ENCODE results near the gene AGBL3.
"Not testable (repeated sequence)": the region's sequence is repeated elsewhere in the genome, so short reads cannot be mapped to it uniquely, and the experiment has no call there.

Gene AGBL3

GRCh38 chr7:134981645-134982044 lies 4.7 kb upstream of the AGBL3 start:
- H3K9me3 ChIP-seq (ENCODE audit: control insufficient read depth, low read length); H3K36me3 ChIP-seq (ENCODE audit: control insufficient read depth, insufficient read depth, low read length); H3K4me3 ChIP-seq (ENCODE audit: low read length); H3K9ac ChIP-seq (ENCODE audit: low read length); H3K27me3 ChIP-seq (ENCODE audit: control insufficient read depth, insufficient read depth, low read length); H3K4me1 ChIP-seq (ENCODE audit: control insufficient read depth, insufficient read depth, low read length): not testable (repeated sequence)

- H3K36me3 ChIP-seq (ENCODE audit: control insufficient read depth, insufficient read depth, low read length) = no peaks in the 10 kb centered on the region
- H3K9ac ChIP-seq (ENCODE audit: low read length) = peak overlapping the region; percentile 66
- peak overlapping the region; percentile 66 for H3K4me3 ChIP-seq (ENCODE audit: low read length)
- H3K27me3 ChIP-seq (ENCODE audit: control insufficient read depth, insufficient read depth, low read length) = no peaks in the 10 kb centered on the region
- peaks cover 4% of the 10 kb centered on the region for H3K4me1 ChIP-seq (ENCODE audit: control insufficient read depth, insufficient read depth, low read length)
- no peaks in the 10 kb centered on the region for H3K9me3 ChIP-seq (ENCODE audit: control insufficient read depth, low read length)
Measured at GRCh38 chr7:134985894-134986362, 380 bp upstream of the AGBL3 start.

- Histone ChIP-seq H3K9ac (ENCODE audit: low read length) (no peak overlapping the region), H3K4me1 (ENCODE audit: control insufficient read depth, insufficient read depth, low read length) (peaks cover 25% of the 10 kb centered on the region), H3K9me3 (ENCODE audit: control insufficient read depth, low read length) (no peaks in the 10 kb centered on the region), H3K36me3 (ENCODE audit: control insufficient read depth, insufficient read depth, low read length) (no peaks in the 10 kb centered on the region), H3K27me3 (ENCODE audit: control insufficient read depth, insufficient read depth, low read length) (no peaks in the 10 kb centered on the region), H3K4me3 (ENCODE audit: low read length) (no peak overlapping the region)
Measured at GRCh38 chr7:134988161-134988560, 1.9 kb downstream of the AGBL3 start.

GRCh38 chr7:134991469-134992339 lies 5.4 kb downstream of the AGBL3 start:
- H3K4me3 ChIP-seq (ENCODE audit: low read length) = no peak overlapping the region
- no peaks in the 10 kb centered on the region for H3K9me3 ChIP-seq (ENCODE audit: control insufficient read depth, low read length)
- H3K9ac ChIP-seq (ENCODE audit: low read length) = peak overlapping the region; percentile 22
- no peaks in the 10 kb centered on the region for H3K27me3 ChIP-seq (ENCODE audit: control insufficient read depth, insufficient read depth, low read length)
- no peaks in the 10 kb centered on the region for H3K36me3 ChIP-seq (ENCODE audit: control insufficient read depth, insufficient read depth, low read length)
- peaks cover 25% of the 10 kb centered on the region for H3K4me1 ChIP-seq (ENCODE audit: control insufficient read depth, insufficient read depth, low read length)

GRCh38 chr7:134992626-134993179 lies 6.4 kb downstream of the AGBL3 start:
- H3K4me1 ChIP-seq (ENCODE audit: control insufficient read depth, insufficient read depth, low read length) = peaks cover 25% of the 10 kb centered on the region
- no peak overlapping the region for H3K4me3 ChIP-seq (ENCODE audit: low read length)
- H3K9me3 ChIP-seq (ENCODE audit: control insufficient read depth, low read length) = no peaks in the 10 kb centered on the region
- no peaks in the 10 kb centered on the region for H3K27me3 ChIP-seq (ENCODE audit: control insufficient read depth, insufficient read depth, low read length)
- H3K36me3 ChIP-seq (ENCODE audit: control insufficient read depth, insufficient read depth, low read length) = no peaks in the 10 kb centered on the region
- H3K9ac ChIP-seq (ENCODE audit: low read length) = no peak overlapping the region

GRCh38 chr7:134993877-134994456 lies 7.7 kb downstream of the AGBL3 start:
- H3K27me3 ChIP-seq (ENCODE audit: control insufficient read depth, insufficient read depth, low read length) = no peaks in the 10 kb centered on the region
- no peak overlapping the region for H3K4me3 ChIP-seq (ENCODE audit: low read length)
- H3K36me3 ChIP-seq (ENCODE audit: control insufficient read depth, insufficient read depth, low read length) = no peaks in the 10 kb centered on the region
- no peaks in the 10 kb centered on the region for H3K9me3 ChIP-seq (ENCODE audit: control insufficient read depth, low read length)
- H3K4me1 ChIP-seq (ENCODE audit: control insufficient read depth, insufficient read depth, low read length) = peaks cover 25% of the 10 kb centered on the region
- no peak overlapping the region for H3K9ac ChIP-seq (ENCODE audit: low read length)

GRCh38 chr7:134995239-134996096 lies 9.2 kb downstream of the AGBL3 start:
- Histone ChIP-seq H3K4me1 (ENCODE audit: control insufficient read depth, insufficient read depth, low read length) (peaks cover 25% of the 10 kb centered on the region), H3K36me3 (ENCODE audit: control insufficient read depth, insufficient read depth, low read length) (no peaks in the 10 kb centered on the region)

GRCh38 chr7:134996097-134996550 lies 9.8 kb downstream of the AGBL3 start:
- no peak overlapping the region for H3K9ac ChIP-seq (ENCODE audit: low read length)
- no peaks in the 10 kb centered on the region for H3K27me3 ChIP-seq (ENCODE audit: control insufficient read depth, insufficient read depth, low read length)
- no peaks in the 10 kb centered on the region for H3K36me3 ChIP-seq (ENCODE audit: control insufficient read depth, insufficient read depth, low read length)
- peaks cover 19% of the 10 kb centered on the region for H3K4me1 ChIP-seq (ENCODE audit: control insufficient read depth, insufficient read depth, low read length)
- H3K4me3 ChIP-seq (ENCODE audit: low read length) = no peak overlapping the region
- H3K9me3 ChIP-seq (ENCODE audit: control insufficient read depth, low read length) = no peaks in the 10 kb centered on the region

More at GRCh38 chr7:134995239-134996096, 9.2 kb downstream of the AGBL3 start:
- H3K9me3 ChIP-seq (ENCODE audit: control insufficient read depth, low read length) = no peaks in the 10 kb centered on the region
- H3K4me3 ChIP-seq (ENCODE audit: low read length) = no peak overlapping the region
- no peak overlapping the region for H3K9ac ChIP-seq (ENCODE audit: low read length)
- H3K27me3 ChIP-seq (ENCODE audit: control insufficient read depth, insufficient read depth, low read length) = no peaks in the 10 kb centered on the region

- Histone ChIP-seq H3K4me1 (ENCODE audit: control insufficient read depth, insufficient read depth, low read length) (peaks cover 7% of the 10 kb centered on the region), H3K9ac (ENCODE audit: low read length) (no peak overlapping the region), H3K36me3 (ENCODE audit: control insufficient read depth, insufficient read depth, low read length) (no peaks in the 10 kb centered on the region), H3K27me3 (ENCODE audit: control insufficient read depth, insufficient read depth, low read length) (no peaks in the 10 kb centered on the region), H3K9me3 (ENCODE audit: control insufficient read depth, low read length) (no peaks in the 10 kb centered on the region), H3K4me3 (ENCODE audit: low read length) (no peak overlapping the region)
Measured at GRCh38 chr7:134997214-134997885, 11.0 kb downstream of the AGBL3 start.

GRCh38 chr7:134999136-134999535 lies 12.8 kb downstream of the AGBL3 start:
- no peaks in the 10 kb centered on the region for H3K36me3 ChIP-seq (ENCODE audit: control insufficient read depth, insufficient read depth, low read length)
- H3K4me3 ChIP-seq (ENCODE audit: low read length) = no peak overlapping the region
- H3K27me3 ChIP-seq (ENCODE audit: control insufficient read depth, insufficient read depth, low read length) = no peaks in the 10 kb centered on the region
- no peaks in the 10 kb centered on the region for H3K9me3 ChIP-seq (ENCODE audit: control insufficient read depth, low read length)
- H3K9ac ChIP-seq (ENCODE audit: low read length) = no peak overlapping the region
- no peaks in the 10 kb centered on the region for H3K4me1 ChIP-seq (ENCODE audit: control insufficient read depth, insufficient read depth, low read length)

GRCh38 chr7:135001390-135002165 lies 15.3 kb downstream of the AGBL3 start:
- Histone ChIP-seq H3K4me1 (ENCODE audit: control insufficient read depth, insufficient read depth, low read length) (no peaks in the 10 kb centered on the region), H3K4me3 (ENCODE audit: low read length) (no peak overlapping the region), H3K9ac (ENCODE audit: low read length) (no peak overlapping the region), H3K36me3 (ENCODE audit: control insufficient read depth, insufficient read depth, low read length) (no peaks in the 10 kb centered on the region), H3K9me3 (ENCODE audit: control insufficient read depth, low read length) (no peaks in the 10 kb centered on the region), H3K27me3 (ENCODE audit: control insufficient read depth, insufficient read depth, low read length) (no peaks in the 10 kb centered on the region)

Data from mucosa of stomach (tissue), 1 donor.